Rectal smooth muscle tissue (tissue), 1 donor: ENCODE results near the gene GALNS.
"Not testable (repeated sequence)": the region's sequence is repeated elsewhere in the genome, so short reads cannot be mapped to it uniquely, and the experiment has no call there.

Source experiments
- H3K27ac ChIP-seq: one replicate; pipeline ENCODE4 v1.7.0; 2013; ENCODE audit warnings: low read depth, low read length, inconsistent platforms
- H3K27me3 ChIP-seq: one replicate; pipeline ENCODE4 v1.7.0; 2013; ENCODE audit warnings: low read length; ENCODE audit not compliant: control insufficient read depth, insufficient read depth
- H3K36me3 ChIP-seq: one replicate; pipeline ENCODE4 v1.7.0; 2013; ENCODE audit warnings: low read length; ENCODE audit not compliant: control insufficient read depth, insufficient read depth
- H3K4me1 ChIP-seq: one replicate; pipeline ENCODE4 v1.7.0; 2013; ENCODE audit warnings: low read length; ENCODE audit not compliant: control insufficient read depth, insufficient read depth
- H3K4me3 ChIP-seq: one replicate; pipeline ENCODE4 v1.7.0; 2013; ENCODE audit warnings: low read length
- H3K9ac ChIP-seq: one replicate; pipeline ENCODE4 v1.7.0; 2013; ENCODE audit warnings: low read length

Gene GALNS

GRCh38 chr16:88896238-88897070 lies 39.7 kb upstream of the GALNS start:
- H3K4me1 ChIP-seq = no peaks in the 10 kb centered on the region
- H3K27me3 ChIP-seq = no peaks in the 10 kb centered on the region
- no peak overlapping the region for H3K9ac ChIP-seq
- H3K36me3 ChIP-seq = no peaks in the 10 kb centered on the region
- H3K4me3 ChIP-seq = no peak overlapping the region
- H3K27ac ChIP-seq = no peak overlapping the region

- Histone ChIP-seq H3K4me1 (no peaks in the 10 kb centered on the region), H3K9ac (no peak overlapping the region), H3K4me3 (no peak overlapping the region), H3K36me3 (no peaks in the 10 kb centered on the region), H3K27me3 (no peaks in the 10 kb centered on the region), H3K27ac (no peak overlapping the region)
Measured at GRCh38 chr16:88895335-88895734, 38.6 kb upstream of the GALNS start.

- H3K4me1 ChIP-seq = no peaks in the 10 kb centered on the region
- no peak overlapping the region for H3K4me3 ChIP-seq
- no peak overlapping the region for H3K9ac ChIP-seq
- H3K27me3 ChIP-seq = no peaks in the 10 kb centered on the region
- no peaks in the 10 kb centered on the region for H3K36me3 ChIP-seq
- no peak overlapping the region for H3K27ac ChIP-seq
Measured at GRCh38 chr16:88894681-88895300, 38.0 kb upstream of the GALNS start.

GRCh38 chr16:88894266-88894665 lies 37.5 kb upstream of the GALNS start:
- not testable (repeated sequence) for H3K4me1 ChIP-seq, H3K36me3 ChIP-seq, H3K9ac ChIP-seq

GRCh38 chr16:88893127-88893968 lies 36.6 kb upstream of the GALNS start:
- Histone ChIP-seq H3K4me3 (no peak overlapping the region), H3K4me1 (no peaks in the 10 kb centered on the region), H3K9ac (no peak overlapping the region), H3K36me3 (no peaks in the 10 kb centered on the region), H3K27me3 (no peaks in the 10 kb centered on the region), H3K27ac (no peak overlapping the region)

More at GRCh38 chr16:88894266-88894665, 37.5 kb upstream of the GALNS start:
- H3K4me3 ChIP-seq, H3K27ac ChIP-seq, H3K27me3 ChIP-seq: not testable (repeated sequence)

- Histone ChIP-seq H3K27me3 (no peaks in the 10 kb centered on the region), H3K36me3 (no peaks in the 10 kb centered on the region), H3K27ac (no peak overlapping the region), H3K9ac (no peak overlapping the region), H3K4me1 (no peaks in the 10 kb centered on the region), H3K4me3 (no peak overlapping the region)
Measured at GRCh38 chr16:88892065-88892464, 35.3 kb upstream of the GALNS start.

GRCh38 chr16:88891083-88891482 lies 34.3 kb upstream of the GALNS start:
- H3K9ac ChIP-seq = no peak overlapping the region
- no peaks in the 10 kb centered on the region for H3K27me3 ChIP-seq
- H3K36me3 ChIP-seq = no peaks in the 10 kb centered on the region
- no peak overlapping the region for H3K27ac ChIP-seq
- no peaks in the 10 kb centered on the region for H3K4me1 ChIP-seq
- no peak overlapping the region for H3K4me3 ChIP-seq

- H3K4me3 ChIP-seq, H3K27me3 ChIP-seq, H3K4me1 ChIP-seq, H3K27ac ChIP-seq, H3K9ac ChIP-seq, H3K36me3 ChIP-seq: not testable (repeated sequence)
Measured at GRCh38 chr16:88889702-88890352, 33.1 kb upstream of the GALNS start.

GRCh38 chr16:88888461-88889387 lies 32.0 kb upstream of the GALNS start:
- no peaks in the 10 kb centered on the region for H3K4me1 ChIP-seq

GRCh38 chr16:88888057-88888456 lies 31.3 kb upstream of the GALNS start:
- no peaks in the 10 kb centered on the region for H3K4me1 ChIP-seq
- no peak overlapping the region for H3K4me3 ChIP-seq
- no peak overlapping the region for H3K27ac ChIP-seq
- H3K27me3 ChIP-seq = no peaks in the 10 kb centered on the region
- H3K9ac ChIP-seq = no peak overlapping the region
- H3K36me3 ChIP-seq = no peaks in the 10 kb centered on the region

More at GRCh38 chr16:88888461-88889387, 32.0 kb upstream of the GALNS start:
- H3K4me3 ChIP-seq = no peak overlapping the region
- H3K36me3 ChIP-seq = no peaks in the 10 kb centered on the region
- no peaks in the 10 kb centered on the region for H3K27me3 ChIP-seq
- H3K27ac ChIP-seq = no peak overlapping the region
- H3K9ac ChIP-seq = no peak overlapping the region

GRCh38 chr16:88886845-88887521 lies 30.2 kb upstream of the GALNS start:
- Histone ChIP-seq H3K4me1 (no peaks in the 10 kb centered on the region), H3K9ac (no peak overlapping the region), H3K36me3 (no peaks in the 10 kb centered on the region), H3K27me3 (no peaks in the 10 kb centered on the region), H3K4me3 (no peak overlapping the region), H3K27ac (no peak overlapping the region)
